ENCODE results near the gene STPG4.

The STPG4 gene

DNA sequence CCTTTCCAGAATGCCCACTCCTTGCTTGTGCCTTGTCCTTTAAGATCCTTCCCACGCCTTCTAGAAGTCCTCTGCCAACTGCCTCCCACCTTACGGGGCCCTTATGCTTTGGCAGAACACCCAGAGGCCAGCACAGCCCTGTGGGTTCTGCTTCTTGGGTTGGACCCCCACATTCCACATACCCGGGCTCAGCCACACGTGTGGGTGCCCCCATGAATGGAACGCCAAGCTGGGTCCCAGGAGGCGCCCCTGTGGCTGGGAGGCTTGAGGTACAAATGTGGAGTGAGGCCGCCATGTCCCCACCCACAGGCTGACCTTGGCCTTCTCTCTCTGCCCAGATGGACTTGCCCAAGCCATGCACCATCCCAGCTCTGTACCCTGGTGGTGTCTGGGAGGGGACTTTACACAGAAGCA, 74.2 kb downstream of the STPG4 start:
- DNase-seq: no peak
- no peaks in the 10 kb centered on the region for H3K4me1 Mint-ChIP-seq
- no peak overlapping the region for H3K4me3 Mint-ChIP-seq
- H3K9me3 Mint-ChIP-seq: no peaks in the 10 kb centered on the region
- peaks cover 29% of the 10 kb centered on the region for H3K27me3 Mint-ChIP-seq
- CTCF ChIA-PET: no interaction called here
- no peak overlapping the region for H3K27ac Mint-ChIP-seq
- no peaks in the 10 kb centered on the region for H3K36me3 Mint-ChIP-seq

DNA sequence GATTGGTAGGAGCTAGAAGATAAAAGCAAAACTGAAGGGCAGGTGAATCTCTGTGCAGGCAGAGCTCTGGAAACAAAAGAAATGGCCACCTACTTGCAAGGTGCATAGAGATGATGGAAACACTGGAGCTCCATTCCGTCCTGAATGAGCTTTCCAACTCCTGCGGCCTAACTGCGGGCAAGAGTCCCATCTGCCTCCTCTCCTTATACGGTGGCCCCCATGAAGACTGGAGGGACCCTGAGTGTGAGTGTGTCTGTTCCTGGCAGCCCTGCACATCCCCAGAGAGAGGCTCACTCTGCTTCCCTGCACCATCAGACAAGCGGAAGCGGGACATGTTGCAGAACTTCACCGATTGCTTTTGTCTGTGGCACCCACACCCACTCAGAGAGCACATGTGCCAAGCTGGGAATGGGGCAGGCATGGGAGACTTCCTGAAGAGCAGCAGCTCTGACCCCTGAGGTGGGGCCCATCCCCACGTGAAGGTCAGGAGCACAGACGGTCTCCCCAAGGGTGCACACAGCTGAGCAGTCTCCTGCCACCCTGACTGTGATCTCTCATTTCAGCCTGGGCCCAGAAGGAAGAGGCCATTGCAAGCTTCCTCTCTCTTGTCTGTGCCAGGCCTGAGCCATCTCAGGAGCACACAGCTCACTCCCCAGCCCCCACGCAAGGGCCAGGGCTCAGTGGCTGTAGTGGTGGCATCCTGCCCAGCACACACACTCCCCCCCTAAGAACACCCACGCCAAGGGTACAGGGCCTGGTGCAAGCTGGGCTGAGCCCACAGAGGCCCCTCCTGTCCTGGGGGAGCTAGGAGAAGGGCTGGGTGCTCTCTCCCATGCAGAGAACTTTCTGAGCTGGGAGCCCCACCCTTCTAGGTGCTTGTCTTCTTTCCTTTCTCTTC, 75.3 kb downstream of the STPG4 start:
- CTCF ChIA-PET: interaction anchor here (1.9 kb wide), 1 partner anchor 243 kb away, joined by 6 read pairs; no protein-coding TSS in a partner anchor
- H3K4me1 Mint-ChIP-seq: no peaks in the 10 kb centered on the region
- no peak for DNase-seq
- no peaks in the 10 kb centered on the region for H3K9me3 Mint-ChIP-seq
- no peaks in the 10 kb centered on the region for H3K36me3 Mint-ChIP-seq
- H3K27ac Mint-ChIP-seq: no peak overlapping the region
- peaks cover 27% of the 10 kb centered on the region for H3K27me3 Mint-ChIP-seq
- no peak overlapping the region for H3K4me3 Mint-ChIP-seq

DNA sequence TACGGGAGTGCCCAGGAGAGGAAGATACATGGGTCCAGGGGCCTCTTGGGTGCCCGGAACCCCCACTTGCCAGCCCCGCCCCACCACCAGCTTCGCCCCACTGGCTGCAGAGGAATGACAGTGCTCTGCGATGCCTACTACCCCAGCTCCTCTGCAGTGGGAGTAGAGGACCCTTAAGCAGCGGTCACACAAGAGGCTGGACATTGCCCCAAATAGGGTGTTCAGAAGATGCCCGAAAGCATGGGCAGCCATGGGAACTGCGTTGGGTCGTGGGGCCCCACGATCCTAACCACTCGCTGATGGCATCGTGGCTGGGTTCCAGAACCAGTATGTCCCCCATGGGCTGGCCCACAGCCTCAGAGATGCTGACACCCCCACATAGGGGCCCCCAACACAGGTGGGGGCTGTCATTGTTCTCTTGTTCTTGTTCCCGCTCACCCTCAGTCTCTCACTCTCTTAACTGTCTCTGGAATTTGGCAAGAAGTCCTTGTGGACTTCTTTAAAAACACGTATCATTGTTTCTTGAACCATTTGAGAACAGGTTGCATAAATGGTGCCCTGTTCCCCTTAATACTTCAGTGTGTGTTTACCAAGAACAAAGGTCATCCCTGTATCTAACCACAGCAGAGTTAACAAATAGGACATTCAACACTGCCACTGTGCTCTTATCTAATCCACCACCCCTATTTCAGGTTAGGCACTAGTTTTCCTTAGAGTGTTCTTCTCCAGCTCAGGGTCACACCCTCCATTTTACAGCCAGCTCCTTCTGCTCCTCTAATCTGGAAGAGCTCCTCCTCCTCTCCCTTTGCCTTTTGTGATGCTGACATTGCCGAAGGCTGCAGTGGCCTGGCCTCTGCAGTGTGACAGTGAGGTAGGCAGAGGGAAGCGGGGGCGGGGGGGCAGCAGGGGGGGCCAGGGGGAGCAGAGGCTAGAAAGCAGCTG, 76.3 kb downstream of the STPG4 start:
- Mint-ChIP-seq H3K27ac (no peak overlapping the region), H3K36me3 (no peaks in the 10 kb centered on the region), H3K4me3 (no peak overlapping the region), H3K4me1 (no peaks in the 10 kb centered on the region), H3K27me3 (peaks cover 23% of the 10 kb centered on the region), H3K9me3 (no peaks in the 10 kb centered on the region)
- CTCF ChIA-PET: interaction anchor here (1.9 kb wide), 1 partner anchor 244 kb away, joined by 6 read pairs; no protein-coding TSS in a partner anchor
- no peak for DNase-seq

DNA sequence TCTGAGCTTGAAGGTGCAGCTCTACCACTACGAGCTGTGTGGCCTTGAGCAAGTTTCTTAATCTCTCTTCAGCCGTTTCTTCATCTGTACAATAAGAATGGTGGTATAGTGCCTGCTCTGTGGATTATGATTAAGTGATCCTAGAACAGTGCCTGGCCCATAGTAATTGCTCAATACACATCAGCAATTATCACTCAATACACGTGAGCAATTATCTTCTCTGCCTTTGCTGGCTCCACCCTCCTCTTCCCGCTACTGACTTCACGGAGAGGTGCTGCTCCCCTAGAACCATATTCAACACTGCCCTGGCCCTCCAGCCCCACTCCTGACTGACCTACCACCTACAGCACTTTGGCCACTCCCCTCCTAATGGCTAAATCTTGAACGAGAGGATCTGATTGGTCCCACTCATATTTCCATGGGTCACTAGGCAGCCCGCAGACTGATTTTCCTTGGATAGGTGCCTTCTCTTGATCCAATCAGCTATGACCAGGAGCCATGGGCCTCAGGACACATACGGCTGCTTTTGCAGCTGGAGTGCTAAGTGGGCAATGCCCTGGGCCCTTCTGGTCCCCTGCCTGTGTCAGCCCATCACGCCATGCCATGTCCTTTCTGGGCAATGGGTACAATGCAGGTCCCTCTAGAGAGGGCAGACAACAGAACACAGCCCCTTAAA, 77.5 kb downstream of the STPG4 start:
- Mint-ChIP-seq H3K27ac (peak overlapping the region; percentile 33), H3K27me3 (peaks cover 11% of the 10 kb centered on the region)
- DNase-seq: no peak

DNA sequence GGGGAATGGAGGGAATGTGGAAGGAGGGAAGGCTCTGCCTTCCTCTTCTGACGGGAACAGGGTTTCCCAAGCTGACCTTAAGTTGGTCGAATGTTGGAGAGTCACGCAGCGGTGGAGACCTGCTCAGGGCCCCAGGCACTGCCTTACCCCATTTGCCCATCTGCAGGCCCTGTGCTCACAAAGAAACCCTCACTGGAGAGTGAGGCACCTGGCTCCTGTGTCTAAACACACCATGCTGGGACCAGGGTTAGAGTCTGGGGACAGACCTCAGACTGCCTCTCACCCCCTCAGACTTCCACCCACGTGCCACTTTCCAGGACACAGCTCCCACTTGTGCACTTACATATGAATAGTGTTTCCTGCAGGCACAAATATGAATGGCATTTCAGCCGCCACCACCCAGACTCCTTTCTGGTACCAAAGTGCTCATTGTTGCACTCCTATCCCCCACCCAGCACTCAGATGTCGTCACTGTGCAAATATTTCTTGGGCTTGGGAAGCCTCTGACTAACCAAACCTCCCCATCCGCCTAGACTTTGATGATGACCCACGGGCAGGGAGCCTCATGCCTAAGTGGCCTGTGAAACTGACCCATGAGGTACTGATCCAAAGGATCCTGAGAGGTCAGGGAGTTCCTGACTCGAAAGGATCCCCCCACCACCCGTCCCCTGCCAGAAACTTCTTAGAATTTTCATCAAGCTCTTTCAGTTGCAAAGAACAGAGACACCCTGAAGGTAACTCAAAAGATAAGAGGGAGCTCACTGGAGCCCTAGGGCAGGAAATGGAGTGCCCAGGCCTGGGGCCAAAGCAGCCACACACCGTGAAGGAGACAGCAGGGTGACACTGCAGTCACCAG, 78.3 kb downstream of the STPG4 start:
- CTCF ChIA-PET: no interaction called here
- peaks cover 9% of the 10 kb centered on the region for H3K27me3 Mint-ChIP-seq
- peaks cover 9% of the 10 kb centered on the region for H3K36me3 Mint-ChIP-seq
- no peaks in the 10 kb centered on the region for H3K9me3 Mint-ChIP-seq
- peak overlapping the region; percentile 58 for H3K27ac Mint-ChIP-seq
- DNase-seq: no peak
- peaks cover 12% of the 10 kb centered on the region for H3K4me1 Mint-ChIP-seq
- no peak overlapping the region for H3K4me3 Mint-ChIP-seq

More for the DNA sequence above, 77.5 kb downstream of the STPG4 start:
- Mint-ChIP-seq H3K4me3 (no peak overlapping the region), H3K9me3 (no peaks in the 10 kb centered on the region), H3K36me3 (peaks cover 7% of the 10 kb centered on the region), H3K4me1 (peaks cover 5% of the 10 kb centered on the region)
- CTCF ChIA-PET: no interaction called here

DNA sequence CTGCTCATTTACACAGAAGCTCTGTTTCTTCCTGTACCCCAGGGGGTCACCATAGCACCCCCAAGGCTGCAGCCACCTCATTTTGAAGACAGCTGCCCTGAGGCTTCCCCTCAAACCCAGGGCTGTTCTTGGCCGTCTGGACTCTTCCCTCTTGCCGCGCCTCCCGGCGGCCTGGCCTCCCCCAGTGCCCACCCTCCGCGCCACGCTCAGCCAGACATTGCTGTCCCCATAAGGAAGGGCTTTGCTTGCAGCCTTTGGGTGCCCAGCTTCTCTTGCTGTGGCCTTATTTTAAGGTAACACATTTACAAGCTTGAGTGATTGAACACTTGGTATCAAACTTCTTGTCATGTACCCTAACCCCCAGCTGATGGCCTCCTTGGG, 79.0 kb downstream of the STPG4 start:
- DNase-seq: no peak
- Mint-ChIP-seq H3K27ac (no peak overlapping the region), H3K4me1 (peaks cover 19% of the 10 kb centered on the region), H3K4me3 (no peak overlapping the region), H3K27me3 (peaks cover 9% of the 10 kb centered on the region), H3K9me3 (no peaks in the 10 kb centered on the region), H3K36me3 (peaks cover 16% of the 10 kb centered on the region)
- CTCF ChIA-PET: no interaction called here

DNA sequence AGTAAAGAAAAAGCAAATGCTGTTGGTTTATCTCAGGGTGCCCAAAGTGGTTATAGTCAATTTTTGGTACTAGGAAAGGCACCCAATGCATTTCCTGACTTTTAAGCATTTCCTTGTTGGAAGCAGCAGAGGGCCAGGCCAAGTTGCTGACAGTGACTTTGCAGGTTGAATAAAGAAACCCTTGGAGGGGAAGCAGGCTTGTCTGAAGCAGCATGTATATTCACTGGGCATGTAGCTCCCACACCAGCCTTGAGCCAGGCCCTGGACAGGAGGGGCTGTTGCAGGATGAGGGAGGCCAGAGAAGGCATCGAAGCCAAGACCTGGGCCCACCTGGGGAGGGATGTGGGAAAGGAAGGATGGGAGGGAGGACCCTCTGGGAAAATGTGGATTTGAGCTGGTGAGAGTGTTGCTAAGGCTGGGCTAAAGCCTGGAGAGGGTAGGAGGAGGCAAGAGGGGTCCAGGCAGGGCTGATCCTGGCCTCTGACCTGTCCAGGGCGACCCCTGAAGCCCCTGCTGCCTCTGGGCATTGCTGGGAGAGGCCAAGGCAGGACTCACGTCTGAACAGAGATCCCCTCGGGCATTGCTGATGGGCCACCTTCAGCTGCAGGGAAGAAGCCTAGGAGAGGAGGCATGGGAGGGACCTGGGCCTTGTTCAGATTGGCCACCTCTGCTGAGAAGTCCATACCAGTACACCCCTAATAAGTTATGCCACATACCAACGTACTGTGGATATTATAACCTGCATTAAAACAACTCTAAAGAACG, 79.6 kb downstream of the STPG4 start:
- no peak for DNase-seq
- CTCF ChIA-PET: no interaction called here
- Mint-ChIP-seq H3K4me3 (no peak overlapping the region), H3K36me3 (peaks cover 16% of the 10 kb centered on the region), H3K27me3 (peaks cover 6% of the 10 kb centered on the region), H3K4me1 (peaks cover 25% of the 10 kb centered on the region), H3K27ac (no peak overlapping the region), H3K9me3 (no peaks in the 10 kb centered on the region)

DNA sequence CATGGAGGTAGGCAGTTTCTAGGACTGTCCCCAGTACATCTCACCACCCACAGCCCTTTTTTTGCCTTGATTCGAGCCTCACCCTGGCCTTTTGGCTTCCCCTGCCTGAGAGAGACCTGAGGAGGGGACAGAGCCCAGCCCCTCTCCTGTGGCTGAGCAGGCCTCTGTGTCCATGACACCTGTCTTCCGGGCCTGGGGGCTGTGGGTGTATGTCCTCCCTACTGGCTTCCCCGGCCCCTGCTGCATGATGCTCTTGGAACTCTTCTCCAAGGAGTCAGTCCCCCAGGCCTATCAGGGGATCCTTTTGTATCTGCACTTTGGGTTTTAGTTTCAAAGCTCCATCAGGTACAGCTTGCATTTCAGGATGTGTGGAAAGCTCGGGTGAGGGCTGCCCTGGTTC, 80.4 kb downstream of the STPG4 start:
- H3K27me3 Mint-ChIP-seq: peaks cover under 1% of the 10 kb centered on the region
- H3K4me3 Mint-ChIP-seq: no peak overlapping the region
- no peak overlapping the region for H3K27ac Mint-ChIP-seq
- H3K36me3 Mint-ChIP-seq: peaks cover 16% of the 10 kb centered on the region
- CTCF ChIA-PET: no interaction called here
- no peaks in the 10 kb centered on the region for H3K9me3 Mint-ChIP-seq
- H3K4me1 Mint-ChIP-seq: peaks cover 30% of the 10 kb centered on the region
- no peak for DNase-seq

DNA sequence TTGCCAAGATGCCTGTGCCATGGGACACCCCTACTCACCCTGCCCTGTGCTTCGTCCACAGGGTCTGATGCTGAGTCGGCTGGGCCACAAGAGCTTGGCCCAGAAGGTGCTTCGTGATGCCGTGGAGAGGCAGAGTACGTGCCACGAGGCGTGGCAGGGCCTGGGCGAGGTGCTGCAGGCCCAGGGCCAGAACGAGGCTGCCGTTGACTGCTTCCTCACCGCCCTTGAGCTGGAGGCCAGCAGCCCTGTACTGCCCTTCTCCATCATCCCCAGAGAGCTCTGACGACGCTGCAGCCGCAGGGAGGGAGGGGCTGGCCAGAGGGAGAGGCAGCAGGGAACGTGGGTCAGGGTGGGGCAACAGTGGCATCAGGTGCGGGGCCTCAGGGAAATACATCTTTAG, 81.5 kb downstream of the STPG4 start:
- no peak overlapping the region for H3K27ac Mint-ChIP-seq
- DNase-seq: no peak
- H3K4me1 Mint-ChIP-seq: peaks cover 30% of the 10 kb centered on the region
- CTCF ChIA-PET: interaction anchor here (1.0 kb wide), 1 partner anchor 16 kb away, joined by 3 read pairs; no protein-coding TSS in a partner anchor
- no peaks in the 10 kb centered on the region for H3K27me3 Mint-ChIP-seq
- H3K9me3 Mint-ChIP-seq: no peaks in the 10 kb centered on the region
- no peak overlapping the region for H3K4me3 Mint-ChIP-seq
- peaks cover 21% of the 10 kb centered on the region for H3K36me3 Mint-ChIP-seq

DNA sequence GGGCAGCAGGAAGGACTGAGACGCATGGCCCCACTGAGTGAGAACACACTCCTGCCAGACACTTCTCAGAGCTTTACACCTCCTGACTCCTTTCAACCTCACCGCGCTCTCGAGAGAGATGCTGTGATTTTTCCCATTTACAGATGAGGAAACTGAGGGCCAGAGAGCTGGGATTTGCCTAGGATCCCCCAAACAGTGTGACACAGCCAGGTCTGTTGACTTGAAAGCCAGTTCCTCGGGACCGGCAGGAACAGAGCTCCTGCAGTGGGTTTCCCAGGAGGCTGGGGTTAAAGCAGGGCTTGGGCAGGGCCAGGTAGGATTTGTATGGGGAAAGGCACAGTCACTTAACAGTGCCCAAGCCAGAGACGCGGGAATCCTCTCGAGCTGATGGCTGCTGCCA, 81.9 kb downstream of the STPG4 start:
- Mint-ChIP-seq H3K9me3 (no peaks in the 10 kb centered on the region), H3K4me1 (peaks cover 30% of the 10 kb centered on the region), H3K27me3 (no peaks in the 10 kb centered on the region), H3K27ac (peak overlapping the region; percentile 46), H3K36me3 (peaks cover 21% of the 10 kb centered on the region), H3K4me3 (no peak overlapping the region)
- no peak for DNase-seq
- CTCF ChIA-PET: interaction anchor here (1.0 kb wide), 1 partner anchor 16 kb away, joined by 3 read pairs; no protein-coding TSS in a partner anchor

DNA sequence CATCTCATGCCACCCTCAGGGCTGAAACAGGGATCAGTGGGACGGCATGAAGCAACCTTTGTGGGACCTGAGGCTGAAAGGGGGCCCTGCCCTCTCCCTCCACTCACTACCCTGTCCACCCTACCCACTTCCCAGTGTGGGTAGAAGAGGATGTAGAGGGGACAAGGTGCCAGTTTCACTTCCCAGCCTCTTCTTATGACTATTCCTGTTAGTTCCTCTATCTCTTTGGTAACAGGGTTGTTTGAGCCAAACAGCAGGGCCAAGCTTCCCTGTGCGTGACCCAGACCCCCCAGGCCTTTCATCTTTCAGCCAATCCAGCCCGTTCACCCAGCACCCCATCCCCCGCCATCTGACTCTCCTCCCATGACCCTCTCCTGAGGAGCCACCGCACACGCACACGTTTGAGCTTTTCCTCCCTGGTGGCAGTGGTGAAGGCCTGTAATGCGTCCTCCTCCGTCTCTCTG, 82.3 kb downstream of the STPG4 start:
- no peaks in the 10 kb centered on the region for H3K9me3 Mint-ChIP-seq
- peaks cover 22% of the 10 kb centered on the region for H3K36me3 Mint-ChIP-seq
- H3K27me3 Mint-ChIP-seq: no peaks in the 10 kb centered on the region
- H3K27ac Mint-ChIP-seq: peak overlapping the region; percentile 46
- CTCF ChIA-PET: interaction anchor here (1.0 kb wide), 1 partner anchor 15 kb away, joined by 3 read pairs; no protein-coding TSS in a partner anchor
- H3K4me3 Mint-ChIP-seq: no peak overlapping the region
- peaks cover 30% of the 10 kb centered on the region for H3K4me1 Mint-ChIP-seq
- DNase-seq: no peak

DNA sequence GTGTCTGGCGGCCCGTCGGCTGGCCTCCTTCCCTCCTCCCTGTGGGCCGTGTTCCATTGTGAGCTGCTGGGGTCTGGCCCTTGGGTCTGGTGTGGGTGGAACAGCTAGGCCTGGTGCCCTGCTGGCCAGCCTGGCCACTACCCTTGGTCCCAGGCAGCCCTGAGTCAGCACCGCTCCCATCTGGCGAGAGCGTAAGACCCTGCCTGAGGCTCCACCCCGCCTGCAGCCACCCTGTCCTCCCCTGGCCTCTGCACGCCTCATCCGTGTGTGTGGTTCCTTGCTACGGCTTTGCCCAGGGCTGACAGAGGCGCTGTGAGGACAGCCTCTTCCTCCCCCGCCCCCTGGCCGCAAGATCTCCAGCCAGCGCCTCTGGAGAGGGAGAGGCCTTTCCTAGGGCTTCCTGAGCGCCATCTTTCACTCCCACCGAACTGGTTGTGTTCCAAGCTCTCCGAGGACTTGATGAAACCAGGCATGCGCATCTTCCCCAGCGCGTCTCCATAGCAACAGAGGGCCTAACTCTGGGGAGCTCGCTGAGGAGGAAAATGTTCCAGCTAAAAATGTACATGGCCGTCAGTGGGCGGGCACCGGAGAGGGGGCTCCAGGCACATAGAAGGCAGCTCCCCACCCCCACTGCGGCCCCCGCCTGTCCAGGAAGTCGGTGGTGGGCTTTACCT, 83.0 kb downstream of the STPG4 start:
- peaks cover 30% of the 10 kb centered on the region for H3K4me1 Mint-ChIP-seq
- peak overlapping the region; percentile 58 for H3K27ac Mint-ChIP-seq
- CTCF ChIA-PET: no interaction called here
- no peaks in the 10 kb centered on the region for H3K9me3 Mint-ChIP-seq
- DNase-seq: no peak
- H3K27me3 Mint-ChIP-seq: no peaks in the 10 kb centered on the region
- H3K4me3 Mint-ChIP-seq: no peak overlapping the region
- peaks cover 26% of the 10 kb centered on the region for H3K36me3 Mint-ChIP-seq
